HEK293T (cell line): ENCODE measurements around the gene PRKAB1.

Experiments
- ARNT ChIP-seq: fragments of 450-650 bp; IDR thresholded peaks from 2 replicates; pipeline ENCODE4 v1.6.1; 2017; ENCODE audit warnings: mild to moderate bottlenecking
- CTBP1 ChIP-seq: fragments of 450-650 bp; IDR thresholded peaks from 2 replicates; pipeline ENCODE4 v1.6.1; 2016; ENCODE audit warnings: borderline replicate concordance
- ELF4 ChIP-seq: fragments of 450-650 bp; IDR thresholded peaks from 2 replicates; pipeline ENCODE4 v1.6.1; 2017; ENCODE audit warnings: antibody characterized with exemption
- FOXA1 ChIP-seq: fragments of 450-650 bp; IDR thresholded peaks from 2 replicates; pipeline ENCODE4 v1.6.1; 2016; ENCODE audit warnings: mild to moderate bottlenecking
- FOXK2 ChIP-seq: fragments of 450-650 bp; IDR thresholded peaks from 2 replicates; pipeline ENCODE4 v1.6.1; 2016; ENCODE audit warnings: mild to moderate bottlenecking
- FOXM1 ChIP-seq: fragments of 450-650 bp; IDR thresholded peaks from 2 replicates; pipeline ENCODE4 v1.6.1; 2017; ENCODE audit warnings: mild to moderate bottlenecking, borderline replicate concordance
- L3MBTL2 ChIP-seq: fragments of 450-650 bp; conservative IDR thresholded peaks from 2 replicates; pipeline ENCODE4 v1.6.1; 2016; ENCODE audit warnings: mild to moderate bottlenecking
- SP1 ChIP-seq: fragments of 450-650 bp; IDR thresholded peaks from 2 replicates; pipeline ENCODE4 v1.6.1; 2017
- TARDBP ChIP-seq: fragments of 450-650 bp; IDR thresholded peaks from 2 replicates; pipeline ENCODE4 v1.6.1; 2016
- ZNF384 ChIP-seq: fragments of 450-650 bp; IDR thresholded peaks from 2 replicates; pipeline ENCODE4 v1.6.1; 2016

DNA sequence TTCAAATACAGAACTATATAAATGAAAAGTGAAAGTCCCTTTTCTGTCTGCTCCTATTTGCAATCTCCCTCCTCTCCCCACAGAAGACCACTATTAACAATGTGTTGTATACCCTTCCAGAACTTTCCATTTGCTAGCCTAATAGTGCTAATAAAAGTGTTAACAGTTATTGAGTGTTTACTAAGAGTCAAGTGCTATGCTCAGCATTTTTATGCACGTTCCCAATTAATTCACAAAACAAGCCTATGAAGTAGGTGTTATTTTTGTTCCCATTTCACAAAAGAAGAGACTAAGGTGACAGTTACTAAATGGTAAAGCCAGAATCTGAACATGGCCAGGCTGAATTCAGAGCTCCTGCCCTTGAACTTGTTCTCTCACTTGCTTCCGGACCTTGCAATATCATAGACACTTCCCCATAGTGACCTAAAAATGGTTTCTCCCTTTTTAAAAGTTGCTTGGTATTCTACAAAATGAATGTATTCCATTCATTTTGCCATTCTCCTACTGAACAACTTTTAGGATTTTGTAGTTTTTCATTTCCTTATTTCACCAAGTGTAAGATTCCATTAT is 1.6 kb upstream of the PRKAB1 start:
- TF ChIP-seq TARDBP (no peak), FOXA1 (no peak), SP1 (no peak), CTBP1 (no peak), L3MBTL2 (no peak), FOXK2 (no peak), ZNF384 (no peak), ARNT (no peak), ELF4 (no peak), FOXM1 (no peak)
